BLaER1 (cell line): ENCODE data around the gene CAP2.
A peak's percentile ranks its signal among the peaks of the same experiment; 100 is the strongest.

Experiments
- H3K27ac ChIP-seq: shearing (Covaris generic); formaldehyde crosslinking; 2 replicates; pipeline ENCODE4 v1.8.1; 2022
- H3K27me3 ChIP-seq: shearing (Covaris generic); formaldehyde crosslinking; 2 replicates; pipeline ENCODE4 v1.8.1; 2022
- H3K36me3 ChIP-seq: shearing (Covaris generic); formaldehyde crosslinking; 2 replicates; pipeline ENCODE4 v1.8.1; 2022
- H3K4me1 ChIP-seq: shearing (Covaris generic); formaldehyde crosslinking; 2 replicates; pipeline ENCODE4 v1.8.1; 2022
- H3K4me2 ChIP-seq: shearing (Covaris generic); formaldehyde crosslinking; 2 replicates; pipeline ENCODE4 v1.8.1; 2022
- H3K4me3 ChIP-seq: shearing (Covaris generic); formaldehyde crosslinking; 2 replicates; pipeline ENCODE4 v1.8.1; 2022
- H3K9ac ChIP-seq: shearing (Covaris generic); formaldehyde crosslinking; 2 replicates; pipeline ENCODE4 v1.8.1; 2022
- H3K9me3 ChIP-seq: shearing (Covaris generic); formaldehyde crosslinking; 2 replicates; pipeline ENCODE4 v1.8.1; 2022
- H4K20me1 ChIP-seq: shearing (Covaris generic); formaldehyde crosslinking; 2 replicates; pipeline ENCODE4 v1.8.1; 2022
- Cebpa-rat ChIP-seq: shearing (Covaris generic); IDR thresholded peaks from 2 replicates; pipeline ENCODE4 v1.8.1; 2022

Gene CAP2

DNA sequence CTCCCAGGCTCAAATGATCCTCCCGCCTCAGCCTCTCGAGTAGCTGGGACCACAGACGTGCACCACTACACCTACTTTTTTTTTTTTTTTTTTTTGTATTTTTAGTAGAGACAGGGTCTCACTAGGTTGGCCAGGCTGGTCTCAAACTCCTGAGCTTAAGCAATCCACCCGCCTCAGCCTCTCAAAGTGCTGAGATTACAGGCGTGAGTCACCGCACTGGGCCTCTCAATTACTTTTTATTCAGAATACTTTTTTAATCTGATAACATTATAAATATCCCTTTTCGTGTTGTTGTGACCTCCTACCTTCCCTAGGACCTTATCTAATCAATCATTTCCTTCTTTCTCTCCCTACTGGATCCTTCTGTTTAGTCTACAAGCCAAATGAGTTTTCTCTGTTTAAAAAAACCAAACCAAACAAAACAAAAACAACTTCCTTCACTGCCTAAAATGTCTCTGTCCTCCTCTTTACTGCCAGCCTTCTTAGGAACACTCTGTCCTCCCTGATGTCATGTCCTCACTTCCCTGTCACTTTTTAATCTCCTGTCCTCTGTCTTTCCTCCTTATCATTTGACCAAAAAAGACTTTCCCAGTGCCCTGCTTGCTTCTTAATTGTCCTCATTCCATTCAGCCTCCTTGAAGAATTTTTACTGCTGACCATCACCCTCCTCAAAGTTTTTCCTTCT is 85.0 kb downstream of the CAP2 start:
- no peak for TF ChIP-seq Cebpa-rat
- no peaks in the 10 kb centered on the region for H3K9me3 ChIP-seq
- peaks cover 8% of the 10 kb centered on the region; the same call in 1 of the 2 replicates for H3K36me3 ChIP-seq
- H3K4me1 ChIP-seq = peaks cover 12% of the 10 kb centered on the region
- H3K9ac ChIP-seq = no peak overlapping the region
- H3K4me2 ChIP-seq = no peak overlapping the region
- H3K27ac ChIP-seq = no peak overlapping the region
- no peaks in the 10 kb centered on the region for H3K27me3 ChIP-seq
- H4K20me1 ChIP-seq = no peaks in the 10 kb centered on the region
- no peak overlapping the region for H3K4me3 ChIP-seq

DNA sequence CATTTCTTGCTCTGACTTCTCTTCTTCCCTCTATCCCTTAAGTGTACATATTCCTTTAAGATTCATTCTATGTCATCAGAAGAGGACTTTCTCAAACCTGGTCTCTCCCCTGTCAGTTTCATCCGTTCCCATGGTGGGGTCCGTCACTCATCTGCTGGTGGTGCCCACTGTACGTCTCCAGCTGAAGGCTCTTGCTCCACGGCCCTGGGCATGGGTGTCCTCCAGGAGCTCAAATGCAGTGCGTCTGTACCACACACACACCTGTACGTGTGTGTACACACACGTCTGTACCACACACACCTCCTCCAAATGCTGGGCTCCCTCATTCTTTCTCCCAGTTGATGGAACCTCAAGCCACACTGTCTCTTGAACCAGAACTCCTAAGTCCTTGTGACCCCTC is 85.6 kb downstream of the CAP2 start:
- Histone ChIP-seq H3K27ac (no peak overlapping the region), H3K27me3 (no peaks in the 10 kb centered on the region), H3K9ac (no peak overlapping the region), H3K9me3 (no peaks in the 10 kb centered on the region), H3K4me1 (peaks cover 6% of the 10 kb centered on the region), H3K4me2 (no peak overlapping the region), H3K36me3 (peaks cover 13% of the 10 kb centered on the region; the same call in 1 of the 2 replicates), H3K4me3 (no peak overlapping the region), H4K20me1 (no peaks in the 10 kb centered on the region)
- no peak for TF ChIP-seq Cebpa-rat

DNA sequence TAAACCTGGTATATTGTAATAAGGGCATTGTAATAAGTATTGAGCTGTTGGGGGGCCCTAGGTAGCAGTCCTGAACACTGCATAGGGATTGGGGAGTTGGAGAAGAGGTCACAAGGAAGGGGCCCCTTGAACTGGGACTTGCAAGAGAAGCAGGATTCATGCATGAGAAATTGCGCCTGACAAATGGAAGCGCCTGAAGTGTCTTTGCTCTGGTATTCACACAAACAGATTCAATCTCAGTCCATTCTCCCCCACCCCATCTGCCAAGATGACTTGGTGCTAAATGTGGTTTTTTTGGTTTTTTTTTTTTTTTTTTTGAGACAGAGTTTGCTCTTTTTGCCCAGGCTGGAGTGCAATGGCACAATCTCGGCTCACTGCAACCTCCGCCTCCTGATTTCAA is 87.1 kb downstream of the CAP2 start:
- H3K4me3 ChIP-seq = no peak overlapping the region
- H3K36me3 ChIP-seq = peaks cover 16% of the 10 kb centered on the region; the same call in 1 of the 2 replicates
- H3K9me3 ChIP-seq = no peaks in the 10 kb centered on the region
- H3K9ac ChIP-seq = no peak overlapping the region
- H4K20me1 ChIP-seq = no peaks in the 10 kb centered on the region
- peaks cover 5% of the 10 kb centered on the region; the same call in 1 of the 2 replicates for H3K4me1 ChIP-seq
- no peak overlapping the region for H3K4me2 ChIP-seq
- no peak for TF ChIP-seq Cebpa-rat
- H3K27ac ChIP-seq = no peak overlapping the region
- H3K27me3 ChIP-seq = no peaks in the 10 kb centered on the region

DNA sequence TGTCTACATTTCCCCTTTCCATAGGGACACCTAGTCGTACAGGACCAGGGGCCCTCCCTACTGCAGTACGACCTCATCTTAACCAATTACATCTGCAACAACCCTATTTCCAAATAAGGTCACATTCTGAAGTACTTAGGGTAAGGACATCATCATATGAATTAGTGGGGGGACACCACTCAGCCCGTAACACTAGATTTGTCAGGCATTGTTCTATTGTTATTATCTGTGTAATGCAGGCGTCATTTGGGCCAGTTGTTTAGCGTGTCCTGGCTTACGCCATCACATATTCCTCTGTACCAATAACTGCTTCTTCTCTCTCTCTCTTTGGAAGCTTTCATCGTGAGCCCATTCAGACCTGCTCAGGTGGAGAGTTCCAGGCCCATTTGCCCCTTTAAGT is 89.3 kb downstream of the CAP2 start:
- H3K9ac ChIP-seq = no peak overlapping the region
- H3K27ac ChIP-seq = no peak overlapping the region
- no peaks in the 10 kb centered on the region for H4K20me1 ChIP-seq
- no peak overlapping the region for H3K4me2 ChIP-seq
- H3K4me1 ChIP-seq = peaks cover 5% of the 10 kb centered on the region; the same call in 1 of the 2 replicates
- no peaks in the 10 kb centered on the region; the same call in none of the 2 replicates for H3K9me3 ChIP-seq
- no peaks in the 10 kb centered on the region for H3K27me3 ChIP-seq
- TF ChIP-seq Cebpa-rat = no peak
- peaks cover 16% of the 10 kb centered on the region; the same call in 1 of the 2 replicates for H3K36me3 ChIP-seq
- H3K4me3 ChIP-seq = no peak overlapping the region

- no peak overlapping the region for H3K9ac ChIP-seq
- H3K27ac ChIP-seq = no peak overlapping the region
- H3K36me3 ChIP-seq = peaks cover 16% of the 10 kb centered on the region; the same call in 1 of the 2 replicates
- H3K4me2 ChIP-seq = no peak overlapping the region
- H3K4me1 ChIP-seq = peaks cover 5% of the 10 kb centered on the region; the same call in 1 of the 2 replicates
- H3K4me3 ChIP-seq = no peak overlapping the region
- no peaks in the 10 kb centered on the region for H3K27me3 ChIP-seq
- H3K9me3 ChIP-seq = no peaks in the 10 kb centered on the region; the same call in none of the 2 replicates
- TF ChIP-seq Cebpa-rat = no peak
- H4K20me1 ChIP-seq = no peaks in the 10 kb centered on the region
Measured at GRCh38 chr6:17483391-17484016, 90.1 kb downstream of the CAP2 start.

GRCh38 chr6:17484201-17484849 is 90.9 kb downstream of the CAP2 start:
- H3K4me3 ChIP-seq = no peak overlapping the region
- no peaks in the 10 kb centered on the region for H4K20me1 ChIP-seq
- TF ChIP-seq Cebpa-rat = no peak
- no peaks in the 10 kb centered on the region; the same call in none of the 2 replicates for H3K9me3 ChIP-seq
- peaks cover 7% of the 10 kb centered on the region for H3K4me1 ChIP-seq
- H3K4me2 ChIP-seq = no peak overlapping the region
- no peak overlapping the region for H3K9ac ChIP-seq
- H3K27ac ChIP-seq = no peak overlapping the region
- peaks cover 16% of the 10 kb centered on the region; the same call in 1 of the 2 replicates for H3K36me3 ChIP-seq
- H3K27me3 ChIP-seq = no peaks in the 10 kb centered on the region

DNA sequence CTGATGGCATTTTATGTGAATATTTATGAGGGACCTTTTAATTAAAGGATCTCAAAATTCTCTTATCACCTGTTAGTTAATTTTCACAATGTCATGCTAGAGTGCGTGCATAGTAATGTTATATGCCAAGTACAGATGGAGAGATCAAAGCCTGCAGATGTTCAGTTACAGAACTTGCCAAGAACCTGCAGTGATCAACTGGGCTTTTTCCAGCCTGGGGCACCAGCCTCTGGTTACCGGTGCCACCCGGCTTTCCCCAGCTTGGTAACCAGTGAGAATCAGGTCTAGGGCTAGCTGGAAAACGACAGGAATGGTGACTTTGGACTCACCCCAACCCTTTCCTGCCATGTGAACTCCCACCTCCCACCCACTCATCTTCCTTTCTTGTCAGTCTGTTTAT is 91.8 kb downstream of the CAP2 start:
- peaks cover 16% of the 10 kb centered on the region; the same call in 1 of the 2 replicates for H3K36me3 ChIP-seq
- no peaks in the 10 kb centered on the region; the same call in none of the 2 replicates for H3K9me3 ChIP-seq
- H3K9ac ChIP-seq = no peak overlapping the region
- TF ChIP-seq Cebpa-rat = no peak
- peaks cover 16% of the 10 kb centered on the region for H3K4me1 ChIP-seq
- H4K20me1 ChIP-seq = no peaks in the 10 kb centered on the region
- H3K4me3 ChIP-seq = no peak overlapping the region
- H3K4me2 ChIP-seq = no peak overlapping the region
- H3K27ac ChIP-seq = peak overlapping the region; percentile 26; the same call in 1 of the 2 replicates
- H3K27me3 ChIP-seq = no peaks in the 10 kb centered on the region

- no peaks in the 10 kb centered on the region; the same call in none of the 2 replicates for H3K9me3 ChIP-seq
- peaks cover 18% of the 10 kb centered on the region for H3K4me1 ChIP-seq
- peaks cover 16% of the 10 kb centered on the region; the same call in 1 of the 2 replicates for H3K36me3 ChIP-seq
- no peak for TF ChIP-seq Cebpa-rat
- no peak overlapping the region for H3K4me2 ChIP-seq
- no peak overlapping the region; the same call in 1 of the 2 replicates for H3K27ac ChIP-seq
- H3K27me3 ChIP-seq = no peaks in the 10 kb centered on the region
- H3K9ac ChIP-seq = no peak overlapping the region
- H4K20me1 ChIP-seq = no peaks in the 10 kb centered on the region
- no peak overlapping the region for H3K4me3 ChIP-seq
Measured at GRCh38 chr6:17485946-17486345, 92.6 kb downstream of the CAP2 start.

- no peak overlapping the region for H3K9ac ChIP-seq
- peaks cover 26% of the 10 kb centered on the region for H3K4me1 ChIP-seq
- peaks cover 16% of the 10 kb centered on the region; the same call in 1 of the 2 replicates for H3K36me3 ChIP-seq
- TF ChIP-seq Cebpa-rat = no peak
- H3K27ac ChIP-seq = 0 out of 2 replicates have a peak overlapping the region, but pooled peaks have one; percentile 30
- no peak overlapping the region for H3K4me2 ChIP-seq
- no peaks in the 10 kb centered on the region for H3K27me3 ChIP-seq
- no peaks in the 10 kb centered on the region for H4K20me1 ChIP-seq
- no peak overlapping the region for H3K4me3 ChIP-seq
- H3K9me3 ChIP-seq = no peaks in the 10 kb centered on the region; the same call in none of the 2 replicates
Measured at GRCh38 chr6:17486680-17487079, 93.3 kb downstream of the CAP2 start.
